ENCODE results near the gene SLC30A10. TPM values are rescaled to one million over a fixed set of nuclear protein-coding genes. Genes with fewer than 3 reads are reported as not detected.
"Not testable (repeated sequence)": the region's sequence is repeated elsewhere in the genome, so short reads cannot be mapped to it uniquely, and the experiment has no call there.

Gene SLC30A10
- total RNA-seq, 1 donor from 2014 or later, result 16.5 TPM

DNA sequence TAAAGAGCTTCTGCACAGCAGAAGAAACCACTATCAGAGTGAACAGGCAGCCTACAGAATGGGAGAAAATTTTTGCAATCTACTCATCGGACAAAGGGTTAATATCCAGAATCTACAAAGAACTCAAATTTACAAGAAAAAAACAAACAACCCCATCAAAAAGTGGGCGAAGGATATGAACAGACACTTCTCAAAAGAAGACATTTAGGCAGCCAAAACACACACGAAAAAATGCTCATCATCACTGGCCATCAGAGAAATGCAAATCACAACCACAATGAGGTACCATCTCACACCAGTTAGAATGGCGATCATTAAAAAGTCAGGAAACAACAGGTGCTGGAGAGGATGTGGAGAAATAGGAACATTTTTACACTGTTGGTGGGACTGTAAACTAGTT lies 36.5 kb downstream of the SLC30A10 start:
- not testable (repeated sequence) for DNase-seq

DNA sequence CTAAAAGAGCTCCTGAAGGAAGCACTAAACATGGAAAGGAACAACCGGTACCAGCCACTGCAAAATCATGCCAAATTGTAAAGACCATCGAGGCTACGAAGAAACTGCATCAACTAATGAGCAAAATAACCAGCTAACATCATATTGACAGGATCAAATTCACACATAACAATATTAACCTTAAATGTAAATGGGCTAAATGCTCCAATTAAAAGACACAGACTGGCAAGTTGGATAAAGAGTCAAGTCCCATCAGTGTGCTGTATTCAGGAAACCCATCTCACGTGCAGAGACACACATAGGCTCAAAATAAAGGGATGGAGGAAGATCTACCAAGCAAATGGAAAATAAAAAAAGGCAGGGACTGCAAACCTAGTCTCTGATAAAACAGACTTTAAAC lies 39.7 kb downstream of the SLC30A10 start:
- DNase-seq, result not testable (repeated sequence)

DNA sequence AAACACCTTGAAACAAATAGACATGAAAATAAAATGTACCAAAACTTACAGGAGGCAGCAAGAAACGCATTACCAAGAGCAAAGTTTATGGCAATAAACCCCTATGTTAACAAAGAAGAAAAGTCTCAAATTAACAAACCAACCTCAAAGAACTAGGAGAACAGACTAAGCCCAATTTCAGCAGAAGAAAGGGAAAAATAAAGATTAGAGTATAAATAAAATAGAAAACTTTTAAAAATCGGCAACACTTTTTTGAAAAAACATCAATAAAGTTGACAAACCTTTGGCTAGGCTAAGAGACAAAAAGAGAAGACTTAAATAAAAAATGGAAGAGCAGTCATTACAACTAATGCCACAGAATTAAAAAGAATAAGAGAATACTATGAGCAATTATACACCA lies 42.7 kb downstream of the SLC30A10 start:
- no peak for DNase-seq

DNA sequence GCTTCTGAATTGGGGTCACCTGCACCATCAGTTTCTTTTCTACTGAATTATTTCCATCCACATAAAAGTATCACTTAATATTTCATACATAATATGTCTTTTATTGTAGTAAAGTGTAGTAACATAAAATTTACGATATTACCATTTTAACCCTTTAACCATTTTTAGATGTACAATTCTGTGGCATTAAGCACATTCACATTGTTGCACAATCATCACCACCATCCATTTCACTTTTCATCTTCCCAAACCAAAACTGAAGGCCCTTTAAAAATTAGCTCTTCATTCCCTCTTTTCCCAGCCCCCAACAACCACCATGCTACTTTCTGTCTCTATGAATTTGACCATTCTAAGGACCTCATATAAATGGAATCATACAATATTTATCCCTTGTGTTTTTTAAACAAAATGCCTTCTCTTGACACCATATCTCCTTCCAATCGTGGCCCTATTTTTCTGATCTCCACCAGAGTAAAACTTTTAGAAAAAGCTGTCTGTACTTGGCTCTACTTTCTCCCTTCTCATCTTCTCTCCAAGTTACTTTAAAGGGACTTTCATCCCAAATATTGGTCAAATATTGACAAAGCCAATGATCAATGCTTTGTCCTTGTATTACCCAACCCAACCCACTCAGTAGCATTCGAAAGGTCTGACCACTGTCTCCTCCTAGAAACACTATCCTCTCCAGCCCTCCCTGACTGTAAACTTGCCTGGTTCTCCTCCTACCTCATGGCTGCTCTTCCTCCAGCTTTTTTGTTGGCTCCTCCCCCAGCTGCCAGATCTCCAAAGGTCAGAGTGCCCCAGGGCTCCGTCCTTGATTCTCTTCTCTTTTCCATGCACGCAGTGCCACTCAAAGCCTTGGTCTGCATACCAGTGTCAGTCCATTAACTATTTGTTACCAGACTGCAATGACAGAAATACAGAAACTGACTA lies 44.7 kb downstream of the SLC30A10 start:
- no peak for DNase-seq

DNA sequence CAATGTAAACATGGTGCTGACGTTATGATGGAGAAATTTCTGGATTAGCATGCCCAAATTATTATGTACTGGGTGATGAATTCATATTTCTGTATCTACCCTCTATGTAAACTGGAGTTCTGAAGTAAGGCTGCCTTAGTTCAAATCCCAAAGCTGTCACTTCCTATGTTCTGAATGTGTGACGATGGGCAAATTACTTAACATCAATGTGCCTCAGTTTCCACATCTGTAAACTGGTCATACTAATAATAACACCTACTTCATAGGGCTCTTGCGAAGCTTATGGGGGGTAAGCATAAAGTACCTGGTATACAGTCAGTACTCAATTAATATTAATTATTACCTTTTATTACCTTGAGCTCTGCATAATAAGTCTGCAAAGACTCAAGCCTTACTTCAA lies 45.6 kb downstream of the SLC30A10 start:
- DNase-seq, result no peak

DNA sequence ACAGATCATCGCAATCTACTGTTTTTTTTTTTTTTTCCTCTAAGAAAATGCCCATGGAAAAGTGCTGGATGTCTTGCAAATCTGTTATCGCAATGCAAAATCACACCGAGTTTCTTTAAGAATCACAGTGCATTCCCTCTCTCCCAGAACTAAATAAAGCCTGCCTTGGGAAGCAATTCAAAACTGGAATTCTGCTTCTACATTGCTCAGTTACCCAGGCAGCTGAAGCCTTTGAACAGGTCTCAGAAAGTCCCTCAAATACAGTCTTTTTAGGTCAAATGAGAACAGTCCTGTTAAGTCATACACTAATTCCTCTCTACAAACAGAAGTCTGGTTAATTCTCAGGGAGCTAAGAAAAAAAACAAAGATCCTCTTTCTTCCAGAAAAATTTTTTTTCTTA lies 46.3 kb downstream of the SLC30A10 start:
- no peak for DNase-seq

DNA sequence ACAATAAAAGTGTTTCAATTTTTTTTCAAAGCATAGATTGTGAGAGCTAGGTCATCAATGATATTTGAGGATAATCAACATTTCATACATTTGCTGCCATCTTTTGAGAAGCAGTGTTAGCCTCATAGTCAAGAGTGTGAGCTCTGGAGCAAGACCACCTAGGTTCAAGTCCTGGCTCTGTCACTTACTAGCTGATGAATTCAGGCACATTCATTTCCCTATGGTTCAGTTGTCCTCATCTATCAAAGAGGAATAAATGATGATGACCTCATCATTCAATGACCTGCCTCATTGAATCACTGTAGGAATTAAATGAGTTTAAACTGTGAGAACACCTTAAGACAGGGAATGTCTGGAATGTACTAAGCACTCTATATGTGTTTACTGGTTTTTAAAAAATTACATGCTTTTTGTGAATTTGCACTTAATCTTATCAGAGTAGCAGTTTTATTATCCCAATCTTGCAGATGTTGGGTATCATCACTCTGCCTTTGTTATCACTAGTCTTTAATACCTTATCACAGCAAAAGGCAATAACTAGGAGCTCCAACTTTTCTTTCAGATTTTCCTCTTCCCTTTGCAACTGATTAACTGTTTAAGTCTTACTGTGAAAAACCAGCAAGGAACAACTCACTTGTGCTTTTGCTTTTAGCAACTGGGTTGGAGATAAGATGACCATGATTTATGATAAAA lies 47.4 kb downstream of the SLC30A10 start:
- DNase-seq, result no peak

DNA sequence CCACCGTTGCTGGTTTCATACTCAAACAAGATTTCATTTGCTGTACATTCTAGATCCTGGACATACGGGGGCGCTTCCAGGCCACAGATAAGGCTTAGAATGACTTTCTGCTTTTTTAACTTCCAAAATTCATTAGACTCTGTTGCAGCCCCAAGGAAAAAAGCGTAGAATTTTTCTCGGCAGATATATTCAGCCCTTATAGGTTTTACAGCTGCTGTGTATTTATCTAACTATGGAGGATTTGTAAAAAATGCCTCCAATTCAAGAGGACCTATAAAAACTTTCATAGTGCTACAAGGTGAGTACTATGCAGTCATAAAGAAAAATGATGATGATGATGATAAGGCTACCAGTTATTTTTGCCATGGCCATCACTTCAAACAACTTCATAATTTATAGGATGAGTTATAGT lies 51.6 kb downstream of the SLC30A10 start:
- DNase-seq, result no peak

DNA sequence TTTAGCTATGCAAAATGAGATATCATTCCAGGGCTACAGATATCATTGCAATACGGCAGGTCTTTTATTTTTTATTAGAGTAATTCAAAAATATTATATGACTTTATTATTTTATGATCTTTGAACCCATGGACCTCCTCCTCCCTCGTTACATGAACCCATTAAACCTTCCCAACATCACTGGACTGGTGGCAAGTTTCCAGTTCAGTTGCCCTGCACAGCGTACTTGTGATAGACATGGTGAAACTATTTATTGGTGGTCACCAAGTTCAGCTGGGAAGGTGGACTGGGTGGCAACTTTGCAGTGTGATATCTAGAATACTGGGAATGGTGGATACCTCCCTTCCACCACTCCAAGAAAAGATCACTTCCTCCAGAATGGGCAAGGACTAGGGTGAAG lies 52.5 kb downstream of the SLC30A10 start:
- DNase-seq, result no peak

DNA sequence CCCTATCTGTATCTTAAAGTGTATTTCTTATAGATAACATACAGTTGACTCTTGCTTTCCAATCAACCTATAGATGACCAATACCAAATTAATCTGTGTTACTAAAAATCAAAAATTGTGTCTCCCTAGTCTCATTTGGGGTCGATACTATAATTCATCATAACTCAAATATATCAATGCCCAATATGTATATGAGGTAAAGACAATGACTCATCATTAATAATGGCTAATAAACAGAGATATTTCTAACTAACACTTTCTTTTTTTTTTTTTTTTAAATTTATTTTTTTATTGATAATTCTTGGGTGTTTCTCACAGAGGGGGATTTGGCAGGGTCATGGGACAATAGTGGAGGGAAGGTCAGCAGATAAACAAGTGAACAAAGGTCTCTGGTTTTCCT lies 55.8 kb downstream of the SLC30A10 start:
- DNase-seq, result not testable (repeated sequence)

DNA sequence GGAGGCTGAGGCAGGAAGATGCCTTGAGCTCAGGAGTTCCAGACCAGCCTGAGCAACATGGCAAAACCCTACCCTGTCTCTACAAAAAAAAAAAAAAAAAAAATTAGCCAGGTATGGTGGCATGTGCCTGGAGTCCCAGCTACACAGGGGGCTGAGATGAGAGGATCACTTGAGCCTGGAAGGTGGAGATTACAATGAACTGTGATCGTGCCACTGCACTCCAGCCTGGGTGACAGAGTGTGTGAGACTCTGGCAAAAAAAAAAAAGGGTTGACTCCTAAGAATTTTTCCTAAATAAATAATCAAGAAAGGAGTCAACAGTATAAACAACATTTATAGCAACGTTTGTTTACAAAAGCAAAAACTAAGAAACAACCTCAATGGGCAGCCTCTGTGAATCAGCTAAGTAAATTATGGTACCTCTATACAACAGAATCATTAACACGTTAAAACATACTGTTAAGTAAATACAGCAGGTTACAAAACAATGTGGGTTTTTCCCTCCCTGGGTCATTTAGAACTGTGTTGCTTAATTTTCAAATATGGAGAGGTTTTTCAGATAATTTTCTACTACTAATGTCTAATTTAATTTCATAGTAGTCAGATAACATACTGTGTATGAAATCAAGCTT lies 56.8 kb downstream of the SLC30A10 start:
- DNase-seq, result no peak

DNA sequence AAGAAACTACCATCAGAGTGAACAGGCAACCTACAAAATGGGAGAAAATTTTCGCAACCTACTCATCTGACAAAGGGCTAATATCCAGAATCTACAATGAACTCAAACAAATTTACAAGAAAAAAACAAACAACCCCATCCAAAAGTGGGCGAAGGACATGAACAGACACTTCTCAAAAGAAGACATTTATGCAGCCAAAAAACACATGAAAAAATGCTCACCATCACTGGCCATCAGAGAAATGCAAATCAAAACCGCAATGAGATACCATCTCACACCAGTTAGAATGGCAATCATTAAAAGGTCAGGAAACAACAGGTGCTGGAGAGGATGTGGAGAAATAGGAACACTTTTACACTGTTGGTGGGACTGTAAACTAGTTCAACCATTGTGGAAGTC lies 59.7 kb downstream of the SLC30A10 start:
- not testable (repeated sequence) for DNase-seq

Small RNAs within 50 kb of the gene (small RNA-seq; reads per million reads assigned to genes)
- 0.12 reads per million for gene RF00012

Other genes starting within 250 kb of the SLC30A10 start
- 174 TPM for gene EPRS1, start 117.9 kb upstream of the SLC30A10 start, total RNA-seq
- 23.2 TPM for gene BPNT1, start 161.2 kb upstream of the SLC30A10 start, total RNA-seq
- 71.4 TPM for gene IARS2, start 165.6 kb upstream of the SLC30A10 start, total RNA-seq

Data from occipital lobe (tissue), 3 donors.